ENCODE data around the gene ZCCHC3. TPM values are rescaled to one million over a fixed set of nuclear protein-coding genes. Genes with fewer than 3 reads are reported as not detected.
A peak's percentile ranks its signal among the peaks of the same experiment; 100 is the strongest.

Gene ZCCHC3
- polyA plus RNA-seq, 3 donors: 4.5 to 9.2 (median 5.6) TPM

GRCh38 chr20:298776-299391, 1.5 kb downstream of the ZCCHC3 start:
- 0% methylated on average over 5 of the region's 15 CpGs for WGBS (ENCODE audit: insufficient coverage)
- H4K20me1 ChIP-seq (ENCODE audit: insufficient read depth, low read length): peaks cover 35% of the 10 kb centered on the region
- H3K27ac ChIP-seq (ENCODE audit: low read depth in 1 of 2, low read length in 2 of 2): peak overlapping the region; percentile 91 to 99
- peak overlapping the region; percentile 57 to 92 (median 92) for H3K4me3 ChIP-seq (replicated peaks in 1 of 3; ENCODE audit: low read depth in 2 of 3, low read length in 3 of 3)
- peak overlapping the region; percentile 95 for H3K9ac ChIP-seq (ENCODE audit: insufficient read depth, low read length, poor library complexity, severe bottlenecking)
- peaks cover 47% of the 10 kb centered on the region for H3K79me2 ChIP-seq (ENCODE audit: insufficient read depth, low read length)
- H3K4me3 Mint-ChIP-seq: peak overlapping the region; percentile 97 to 100
- no peaks in the 10 kb centered on the region for H3K9me3 ChIP-seq (replicated peaks in 1 of 2; ENCODE audit: control insufficient read depth in 1 of 2, insufficient read depth in 1 of 2, low read length in 2 of 2)
- H3K27me3 ChIP-seq (ENCODE audit: control insufficient read depth in 2 of 2, insufficient read depth in 2 of 2, low read length in 2 of 2): no peaks in the 10 kb centered on the region
- H3K4me1 Mint-ChIP-seq: peaks cover 48% of the 10 kb centered on the region
- no peaks in the 10 kb centered on the region for H3K9me3 Mint-ChIP-seq
- peak overlapping the region; percentile 93 for H3K4me2 ChIP-seq (replicated peaks; ENCODE audit: extremely low read depth, low read length, poor library complexity, severe bottlenecking)
- no peak for TF ChIP-seq CTCF (IDR thresholded peaks at IDR 0.05)
- H3K36me3 Mint-ChIP-seq: peaks cover 16 to 20% of the 10 kb centered on the region in 2 donors
- H3K4me1 ChIP-seq (ENCODE audit: control insufficient read depth in 1 of 2, insufficient read depth in 2 of 2, low read length in 2 of 2): peaks cover 41 to 55% of the 10 kb centered on the region in 2 donors
- peaks cover 0 to 1% (median 0%) of the 10 kb centered on the region in 3 donors for H3K27me3 Mint-ChIP-seq (ENCODE audit: low read depth in 3 of 3)
- no peak for DNase-seq
- peak overlapping the region; percentile 84 for H2AFZ ChIP-seq (ENCODE audit: insufficient read depth, low read depth, low read length, poor library complexity, severe bottlenecking)
- H3K36me3 ChIP-seq (replicated peaks in 1 of 2; ENCODE audit: control insufficient read depth in 1 of 2, insufficient read depth in 2 of 2, low read length in 2 of 2): peaks cover 0 to 5% of the 10 kb centered on the region in 2 donors
- H3K27ac Mint-ChIP-seq: peak overlapping the region; percentile 90 to 99 (median 97)
- intact Hi-C loops (cut with micrococcal nuclease): no loop called here

- Histone ChIP-seq H4K20me1 (ENCODE audit: insufficient read depth, low read length) (peaks cover 35% of the 10 kb centered on the region), H3K9ac (ENCODE audit: insufficient read depth, low read length, poor library complexity, severe bottlenecking) (no peak overlapping the region), H3K9me3 (replicated peaks in 1 of 2; ENCODE audit: control insufficient read depth in 1 of 2, insufficient read depth in 1 of 2, low read length in 2 of 2) (no peaks in the 10 kb centered on the region), H3K4me2 (replicated peaks; ENCODE audit: extremely low read depth, low read length, poor library complexity, severe bottlenecking) (peak overlapping the region; percentile 93), H2AFZ (ENCODE audit: insufficient read depth, low read depth, low read length, poor library complexity, severe bottlenecking) (no peak overlapping the region), H3K27me3 (ENCODE audit: control insufficient read depth in 2 of 2, insufficient read depth in 2 of 2, low read length in 2 of 2) (no peaks in the 10 kb centered on the region), H3K27ac (ENCODE audit: low read depth in 1 of 2, low read length in 2 of 2) (no peak overlapping the region), H3K36me3 (replicated peaks in 1 of 2; ENCODE audit: control insufficient read depth in 1 of 2, insufficient read depth in 2 of 2, low read length in 2 of 2) (peaks cover 0 to 5% of the 10 kb centered on the region in 2 donors), H3K79me2 (ENCODE audit: insufficient read depth, low read length) (peaks cover 47% of the 10 kb centered on the region), H3K4me1 (ENCODE audit: control insufficient read depth in 1 of 2, insufficient read depth in 2 of 2, low read length in 2 of 2) (peaks cover 41 to 55% of the 10 kb centered on the region in 2 donors), H3K4me3 (replicated peaks in 1 of 3; ENCODE audit: low read depth in 2 of 3, low read length in 3 of 3) (peak overlapping the region in 1 of 3 experiments; percentile 92)
- Mint-ChIP-seq H3K27me3 (ENCODE audit: low read depth in 3 of 3) (peaks cover 0 to 1% (median 0%) of the 10 kb centered on the region in 3 donors), H3K4me1 (peaks cover 48% of the 10 kb centered on the region), H3K36me3 (peaks cover 16 to 21% of the 10 kb centered on the region in 2 donors), H3K4me3 (peak overlapping the region; percentile 28 to 36), H3K27ac (peak overlapping the region in 4 of 7 donors; percentile 55 to 81 (median 70)), H3K9me3 (no peaks in the 10 kb centered on the region)
- WGBS (ENCODE audit: insufficient coverage): 37% methylated on average over 3 of the region's 10 CpGs
- intact Hi-C loops (cut with micrococcal nuclease): no loop called here
- peak in 2 of 3 donors; percentile 17 to 26 for DNase-seq
- no peak for TF ChIP-seq CTCF (IDR thresholded peaks at IDR 0.05)
These were observed 3.1 kb downstream of the ZCCHC3 start for GRCh38 chr20:300345-300990.
